ENCODE data around the gene FAM229B.

DNA sequence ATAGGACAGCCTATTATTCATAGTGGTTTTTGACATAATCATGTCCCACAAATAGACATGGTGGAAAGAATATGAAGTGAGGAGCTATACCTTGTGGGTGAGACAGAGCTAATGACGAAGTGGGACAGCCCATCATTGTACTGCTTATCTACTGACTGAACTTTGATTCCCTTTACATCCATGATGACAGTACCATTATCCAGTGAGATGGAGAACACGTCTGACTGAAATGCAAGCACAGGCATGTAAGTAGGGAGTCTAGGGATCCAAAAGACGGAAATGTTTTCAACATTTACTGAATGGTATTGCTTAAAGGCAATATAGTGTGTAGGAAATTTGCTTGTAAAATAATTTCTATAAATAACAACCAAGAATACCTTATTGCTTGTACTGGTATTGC lies 43.5 kb downstream of the FAM229B start:
- no peak for TF ChIP-seq REST (IDR thresholded peaks at IDR 0.05; ENCODE audit: insufficient read depth in 1 of 2, low read depth in 2 of 2, low read length in 2 of 2)
- no peak for TF ChIP-seq SIN3A (IDR thresholded peaks at IDR 0.05; ENCODE audit: borderline replicate concordance, insufficient read depth, low read length)
- TF ChIP-seq POLR2AphosphoS5 (IDR thresholded peaks at IDR 0.05; ENCODE audit: low read depth, low read length): no peak
- no peak for TF ChIP-seq TAF1 (IDR thresholded peaks at IDR 0.05; ENCODE audit: borderline replicate concordance, insufficient read depth, low read length)
- TF ChIP-seq FOXP2 (optimal IDR thresholded peaks at IDR 0.05; ENCODE audit: borderline replicate concordance, extremely low read depth, extremely low read length, insufficient read depth): no peak

Measured in PFSK-1 (cell line).